B cell (primary cell): Measurements from ENCODE around the gene EPHA5.

Source experiments
- CTCF ChIP-seq: fragments of 200-600 bp; IDR thresholded peaks from one replicate; pipeline ENCODE4 v1.8.0; 2022; ENCODE audit warnings: antibody characterized with exemption, mild to moderate bottlenecking
- EZH2 ChIP-seq: IDR thresholded peaks from 2 replicates; pipeline ENCODE4 v1.6.1; 2012; ENCODE audit warnings: borderline replicate concordance, low read depth, mild to moderate bottlenecking, moderate library complexity, low read length; ENCODE audit not compliant: insufficient read depth, poor library complexity, severe bottlenecking

GRCh38 chr4:65561164-65561563 lies 109.1 kb downstream of the EPHA5 start:
- no peak for TF ChIP-seq CTCF
- no peak for TF ChIP-seq EZH2
